Measurements from ENCODE around the gene FRS2. TPM values are rescaled to one million over a fixed set of nuclear protein-coding genes. Genes with fewer than 3 reads are reported as not detected.

The FRS2 gene
- total and polyA plus RNA-seq, 9 of the 15 experiments (the other 6 are each of a cell fraction or from before 2014, with no cell fraction given), result 1.0 to 9.1 (median 6.0) TPM

DNA sequence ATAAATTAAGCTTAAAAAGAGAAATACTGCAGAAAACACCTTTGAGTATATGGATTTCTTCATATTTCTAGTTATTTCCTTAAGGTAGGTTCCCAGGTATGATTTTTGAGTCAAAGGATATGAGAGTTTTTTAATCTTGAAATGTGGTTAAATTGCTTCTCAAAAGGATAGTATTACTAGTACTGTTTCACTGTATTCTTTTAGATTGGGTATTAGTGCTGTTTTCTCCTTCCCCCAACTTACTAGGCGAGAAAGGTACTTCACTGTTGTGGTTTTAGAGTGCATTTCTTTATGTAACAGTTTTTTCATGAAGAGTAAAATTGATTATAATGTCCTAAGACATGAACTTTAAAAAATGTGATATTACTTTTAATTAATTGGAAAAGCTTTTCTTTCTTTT, 13.5 kb downstream of the FRS2 start:
- no peaks in the 10 kb centered on the region for H3K27me3 ChIP-seq (ENCODE audit: control insufficient read depth in 2 of 2, insufficient read depth in 2 of 2, low read length in 2 of 2)
- intact Hi-C loops (cut with micrococcal nuclease), result no loop called here
- H3K36me3 ChIP-seq (ENCODE audit: control insufficient read depth, insufficient read depth, low read length), result peaks cover 16% of the 10 kb centered on the region; the same call in 2 of the 3 replicates
- BruUV-seq (replicated peaks), result no TSS peak
- ATAC-seq, result no peak
- 100% methylated on average over 1 of the region's 1 CpG for WGBS (ENCODE audit: insufficient coverage, low coverage, missing lambda C conversion rate)
- no peak overlapping the region for H3K4me3 ChIP-seq
- no peak overlapping the region for H3K9ac ChIP-seq (ENCODE audit: insufficient read depth in 1 of 2, low read depth in 2 of 2, low read length in 2 of 2)
- no peak overlapping the region for H3K4me2 ChIP-seq (ENCODE audit: insufficient read depth, low read length)
- H3K4me1 ChIP-seq (replicated peaks in 1 of 2; ENCODE audit: control insufficient read depth in 2 of 2, insufficient read depth in 2 of 2, low read length in 2 of 2), result no peaks in the 10 kb centered on the region
- no peaks in the 10 kb centered on the region for H4K20me1 ChIP-seq (replicated peaks; ENCODE audit: control insufficient read depth, insufficient read depth, low read length)
- DNase-seq (ENCODE audit: extremely low read depth in 1 of 4, low spot score in 3 of 4), result no peak
- TF ChIP-seq TCF15 (CRISPR knock-in tag; IDR thresholded peaks at IDR 0.05), result no peak
- no peak for TF ChIP-seq FOXK2 (conservative IDR thresholded peaks at IDR 0.05 in 1 of 2, IDR thresholded peaks at IDR 0.05 in 1 of 2; ENCODE audit: low read depth in 2 of 2)
- no peak for TF ChIP-seq SETDB1 (IDR thresholded peaks at IDR 0.05; ENCODE audit: low read length)
- no peak for TF ChIP-seq HEY1 (CRISPR knock-in tag; IDR thresholded peaks at IDR 0.05; ENCODE audit: borderline replicate concordance)
- CTCF ChIA-PET (ENCODE audit: low intra/inter-chr PET ratio), result no interaction called here
- no peak overlapping the region for H3K27ac ChIP-seq (ENCODE audit: extremely low read depth, low read depth, low read length)
- H3K9me1 ChIP-seq (ENCODE audit: control insufficient read depth, insufficient read depth, low read length), result no peaks in the 10 kb centered on the region
- FAIRE-seq, result no peak
- H2AFZ ChIP-seq (ENCODE audit: low read depth, low read length), result no peak overlapping the region
- in situ Hi-C loops (cut with MboI), result no loop called here
- H3K9me3 ChIP-seq (replicated peaks; ENCODE audit: control insufficient read depth, insufficient read depth, low read depth, low read length), result peaks cover 5% of the 10 kb centered on the region
- peaks cover 75% of the 10 kb centered on the region for H3K79me2 ChIP-seq (ENCODE audit: control insufficient read depth, insufficient read depth, low read length)
- POLR2A ChIA-PET, result interaction anchor here (0.9 to 1.5 kb wide), 2 partner anchors 13 to 16 kb away, joined by 3 to 5 read pairs; partner anchors contain the start of gene FRS2

DNA sequence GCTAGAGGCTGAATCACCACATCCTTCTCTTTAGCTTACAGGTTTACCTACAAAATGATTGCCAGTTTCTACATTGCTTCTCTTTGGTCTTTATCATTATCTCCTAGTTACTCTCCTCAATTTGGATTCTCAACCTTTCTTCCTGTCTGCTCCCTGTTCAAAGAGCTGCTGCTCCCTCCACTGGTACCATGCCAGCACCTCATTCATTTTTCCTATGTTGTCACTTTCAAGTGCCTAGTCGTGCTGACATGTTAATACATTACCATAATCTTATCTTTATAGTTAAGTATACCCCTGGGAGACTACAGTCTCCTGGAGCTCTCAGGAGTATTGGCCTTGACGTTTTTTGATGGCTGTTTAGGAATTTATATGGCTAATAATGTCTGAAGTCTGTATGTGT, 14.2 kb downstream of the FRS2 start:
- peak; percentile 37 for FAIRE-seq
- in situ Hi-C loops (cut with MboI), result no loop called here
- whole genome bisulfite sequencing (ENCODE audit: insufficient coverage, low coverage, missing lambda C conversion rate), result 23% methylated on average over 2 of the region's 2 CpGs

More for the DNA sequence above, 14.2 kb downstream of the FRS2 start:
- DNase-seq (ENCODE audit: extremely low read depth in 1 of 4, low spot score in 3 of 4) (no peak), ATAC-seq (no peak)
- Histone ChIP-seq H3K36me3 (ENCODE audit: control insufficient read depth, insufficient read depth, low read length) (peaks cover 16% of the 10 kb centered on the region; the same call in 2 of the 3 replicates), H3K27ac (ENCODE audit: extremely low read depth, low read depth, low read length) (no peak overlapping the region), H3K27me3 (ENCODE audit: control insufficient read depth in 2 of 2, insufficient read depth in 2 of 2, low read length in 2 of 2) (no peaks in the 10 kb centered on the region), H3K4me3 (no peak overlapping the region), H3K9me1 (ENCODE audit: control insufficient read depth, insufficient read depth, low read length) (no peaks in the 10 kb centered on the region), H3K4me1 (replicated peaks in 1 of 2; ENCODE audit: control insufficient read depth in 2 of 2, insufficient read depth in 2 of 2, low read length in 2 of 2) (no peaks in the 10 kb centered on the region), H3K9me3 (replicated peaks; ENCODE audit: control insufficient read depth, insufficient read depth, low read depth, low read length) (peaks cover 5% of the 10 kb centered on the region), H4K20me1 (replicated peaks; ENCODE audit: control insufficient read depth, insufficient read depth, low read length) (no peaks in the 10 kb centered on the region), H3K9ac (ENCODE audit: insufficient read depth in 1 of 2, low read depth in 2 of 2, low read length in 2 of 2) (no peak overlapping the region), H2AFZ (ENCODE audit: low read depth, low read length) (no peak overlapping the region), H3K79me2 (ENCODE audit: control insufficient read depth, insufficient read depth, low read length) (peaks cover 75% of the 10 kb centered on the region), H3K4me2 (ENCODE audit: insufficient read depth, low read length) (no peak overlapping the region)
- TF ChIP-seq, protein P1, sequence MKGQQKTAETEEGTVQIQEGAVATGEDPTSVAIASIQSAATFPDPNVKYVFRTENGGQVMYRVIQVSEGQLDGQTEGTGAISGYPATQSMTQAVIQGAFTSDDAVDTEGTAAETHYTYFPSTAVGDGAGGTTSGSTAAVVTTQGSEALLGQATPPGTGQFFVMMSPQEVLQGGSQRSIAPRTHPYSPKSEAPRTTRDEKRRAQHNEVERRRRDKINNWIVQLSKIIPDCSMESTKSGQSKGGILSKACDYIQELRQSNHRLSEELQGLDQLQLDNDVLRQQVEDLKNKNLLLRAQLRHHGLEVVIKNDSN (CRISPR knock-in tag; IDR thresholded peaks at IDR 0.05), result no peak
- TF ChIP-seq, protein P2, sequence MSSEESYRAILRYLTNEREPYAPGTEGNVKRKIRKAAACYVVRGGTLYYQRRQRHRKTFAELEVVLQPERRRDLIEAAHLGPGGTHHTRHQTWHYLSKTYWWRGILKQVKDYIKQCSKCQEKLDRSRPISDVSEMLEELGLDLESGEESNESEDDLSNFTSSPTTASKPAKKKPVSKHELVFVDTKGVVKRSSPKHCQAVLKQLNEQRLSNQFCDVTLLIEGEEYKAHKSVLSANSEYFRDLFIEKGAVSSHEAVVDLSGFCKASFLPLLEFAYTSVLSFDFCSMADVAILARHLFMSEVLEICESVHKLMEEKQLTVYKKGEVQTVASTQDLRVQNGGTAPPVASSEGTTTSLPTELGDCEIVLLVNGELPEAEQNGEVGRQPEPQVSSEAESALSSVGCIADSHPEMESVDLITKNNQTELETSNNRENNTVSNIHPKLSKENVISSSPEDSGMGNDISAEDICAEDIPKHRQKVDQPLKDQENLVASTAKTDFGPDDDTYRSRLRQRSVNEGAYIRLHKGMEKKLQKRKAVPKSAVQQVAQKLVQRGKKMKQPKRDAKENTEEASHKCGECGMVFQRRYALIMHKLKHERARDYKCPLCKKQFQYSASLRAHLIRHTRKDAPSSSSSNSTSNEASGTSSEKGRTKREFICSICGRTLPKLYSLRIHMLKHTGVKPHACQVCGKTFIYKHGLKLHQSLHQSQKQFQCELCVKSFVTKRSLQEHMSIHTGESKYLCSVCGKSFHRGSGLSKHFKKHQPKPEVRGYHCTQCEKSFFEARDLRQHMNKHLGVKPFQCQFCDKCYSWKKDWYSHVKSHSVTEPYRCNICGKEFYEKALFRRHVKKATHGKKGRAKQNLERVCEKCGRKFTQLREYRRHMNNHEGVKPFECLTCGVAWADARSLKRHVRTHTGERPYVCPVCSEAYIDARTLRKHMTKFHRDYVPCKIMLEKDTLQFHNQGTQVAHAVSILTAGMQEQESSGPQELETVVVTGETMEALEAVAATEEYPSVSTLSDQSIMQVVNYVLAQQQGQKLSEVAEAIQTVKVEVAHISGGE (CRISPR knock-in tag; IDR thresholded peaks at IDR 0.05), result no peak
- TF ChIP-seq ZNF146 (CRISPR knock-in tag; IDR thresholded peaks at IDR 0.05; ENCODE audit: unreplicated experiment), result no peak
- intact Hi-C loops (cut with micrococcal nuclease), result no loop called here
- CTCF ChIA-PET (ENCODE audit: low intra/inter-chr PET ratio), result no interaction called here
- POLR2A ChIA-PET, result interaction anchor here (0.9 to 1.5 kb wide), 3 partner anchors 14 to 94 kb away, joined by 3 to 5 read pairs (median 3); partner anchors contain the start of gene FRS2
- BruUV-seq (replicated peaks), result no TSS peak

All from K562 (cell line).